Stimulated activated CD8-positive, alpha-beta memory T cell treated with anti-CD3 and anti-CD28 coated beads, Interleukin-7, amount 100 ng/mL, for 48 hours (primary cell): ENCODE measurements around the gene WIPF2.

Source experiments
- DNase-seq, 2 donors: peaks; one replicate each; pipeline ENCODE4 v3.0.0-alpha.2; 2020; ENCODE audit warnings: low read depth in 1 of 2; ENCODE audit errors: extremely low read depth in 1 of 2

WIPF2 gene

GRCh38 chr17:40244255-40244654, 25.2 kb downstream of the WIPF2 start:
- DNase-seq, result no peak

GRCh38 chr17:40247926-40248495, 28.9 kb downstream of the WIPF2 start:
- DNase-seq, result no peak

GRCh38 chr17:40248507-40248906, 29.4 kb downstream of the WIPF2 start:
- no peak for DNase-seq

GRCh38 chr17:40251576-40251975, 32.5 kb downstream of the WIPF2 start:
- no peak for DNase-seq

- no peak for DNase-seq
These were observed 34.5 kb downstream of the WIPF2 start for GRCh38 chr17:40253565-40253964.

- no peak for DNase-seq
These were observed 40.4 kb downstream of the WIPF2 start for GRCh38 chr17:40259505-40259904.

GRCh38 chr17:40260528-40260927, 41.4 kb downstream of the WIPF2 start:
- DNase-seq, result no peak

- DNase-seq, result no peak
These were observed 45.5 kb downstream of the WIPF2 start for GRCh38 chr17:40264458-40265185.

GRCh38 chr17:40265337-40265736, 46.2 kb downstream of the WIPF2 start:
- no peak for DNase-seq

GRCh38 chr17:40266882-40267281, 47.8 kb downstream of the WIPF2 start:
- DNase-seq, result no peak

GRCh38 chr17:40268141-40268712, 49.1 kb downstream of the WIPF2 start:
- DNase-seq, result no peak

GRCh38 chr17:40278414-40278813, 59.3 kb downstream of the WIPF2 start:
- no peak for DNase-seq

GRCh38 chr17:40279402-40279801, 60.3 kb downstream of the WIPF2 start:
- no peak for DNase-seq

- no peak for DNase-seq
These were observed 62.6 kb downstream of the WIPF2 start for GRCh38 chr17:40281663-40282062.

- no peak for DNase-seq
These were observed 64.6 kb downstream of the WIPF2 start for GRCh38 chr17:40283662-40284061.

GRCh38 chr17:40284085-40284713, 65.1 kb downstream of the WIPF2 start:
- DNase-seq, result no peak

GRCh38 chr17:40286473-40286872, 67.4 kb downstream of the WIPF2 start:
- no peak for DNase-seq

GRCh38 chr17:40287159-40287493, 68.0 kb downstream of the WIPF2 start:
- no peak for DNase-seq

GRCh38 chr17:40287494-40288369, 68.6 kb downstream of the WIPF2 start, which contains the start of gene CDC6:
CDC6 (plus strand) TSS chr17:40287879; CDS start chr17:40289421, 1,542 bp downstream.
- DNase-seq, result peak; percentile 98

- no peak for DNase-seq
These were observed 71.7 kb downstream of the WIPF2 start for GRCh38 chr17:40290629-40291280.
